Right atrium auricular region (tissue), 2 donors: Measurements from ENCODE around the gene ZNF620. TPM values are rescaled to one million over a fixed set of nuclear protein-coding genes. Genes with fewer than 3 reads are reported as not detected.

Source experiments
- total RNA-seq, 2 donors: library from RNA; depleted of rRNA; stranded (reverse); fragments of >200 nt; gene quantifications; one replicate each; pipeline ENCODE4 v1.1.0, GENCODE V29; 2016

The ZNF620 gene
- total RNA-seq, 2 donors from 2014 or later: 2.0 to 3.6 TPM

Other genes starting within 250 kb of the ZNF620 start
- gene EIF1B, start 196.3 kb upstream of the ZNF620 start, total RNA-seq: 100 to 1,000 TPM in 1 of 2 donors, 10 to 100 TPM in 1; 63.9 to 131 TPM
- gene ENTPD3, start 118.9 kb upstream of the ZNF620 start, total RNA-seq: under 1 TPM; 0.12 to 0.59 TPM
- gene RPL14, start 48.7 kb upstream of the ZNF620 start, total RNA-seq: 100 to 1,000 TPM; 182 to 247 TPM
- 1 to 10 TPM; 1.7 to 3.3 TPM for gene ZNF619, start 28.9 kb upstream of the ZNF620 start, total RNA-seq
- 1 to 10 TPM; 6.6 to 7.0 TPM for gene ZNF621, start 18.9 kb downstream of the ZNF620 start, total RNA-seq